Limb (tissue), 2 donors: ENCODE results near the gene CXCL6.
A peak's percentile ranks its signal among the peaks of the same experiment; 100 is the strongest.

Experiments
- DNase-seq, 2 donors: peaks; one replicate each; pipeline ENCODE4 v3.0.0-alpha.2; 2016; ENCODE audit errors: extremely low spot score in 2 of 2

The CXCL6 gene

GRCh38 chr4:73867783-73868182 is 31.3 kb downstream of the CXCL6 start:
- no peak for DNase-seq

DNA sequence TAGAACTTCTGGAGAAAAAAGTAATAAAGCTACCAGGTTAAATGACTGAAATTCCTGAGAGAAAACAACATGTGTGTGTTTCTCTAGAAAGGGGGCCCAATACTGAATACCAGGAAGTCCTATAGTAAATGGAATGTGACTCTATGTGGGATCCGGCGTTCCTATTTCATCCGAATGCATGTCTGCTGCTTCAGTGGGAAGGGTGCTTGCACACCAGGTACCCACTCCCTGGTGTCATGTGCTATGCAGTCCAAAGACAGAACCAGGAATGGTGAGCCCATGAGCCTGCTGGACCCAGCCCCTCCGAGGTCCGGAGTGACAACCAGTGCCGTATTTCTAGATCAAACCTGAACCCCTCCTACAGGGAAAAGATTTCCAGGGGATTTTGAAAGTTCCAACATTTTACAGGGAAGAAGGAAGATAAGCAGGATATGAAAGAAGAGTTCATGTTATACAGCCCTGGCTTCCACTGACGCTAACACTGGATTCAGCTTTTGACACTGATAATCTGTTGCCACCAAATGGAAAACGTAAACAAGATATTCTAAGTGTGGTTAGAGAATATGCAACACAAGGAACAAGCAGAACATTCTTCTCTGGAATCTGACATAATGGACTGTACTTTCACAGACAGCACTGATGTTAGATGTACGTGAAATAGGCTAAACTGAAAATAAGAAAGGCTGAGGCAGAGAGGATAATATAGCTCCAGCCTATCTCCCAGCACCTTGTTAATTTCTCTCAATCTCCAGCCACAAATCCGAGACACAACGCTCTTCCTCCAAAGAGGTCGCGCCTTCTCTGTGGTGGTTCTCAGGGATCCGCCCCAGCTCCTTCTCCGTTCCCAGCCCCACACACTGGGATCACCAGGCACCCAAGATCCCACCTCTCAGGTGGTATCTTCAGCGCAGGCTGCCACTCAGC is 32.0 kb downstream of the CXCL6 start:
- DNase-seq: no peak

GRCh38 chr4:73869130-73870055 is 32.9 kb downstream of the CXCL6 start, which contains the start of gene CXCL1:
Gene CXCL1, plus strand, starts transcription at chr4:73869393. Its CDS starts 78 bp downstream, at chr4:73869471.
- peak in 1 of 2 donors; percentile 61 for DNase-seq

DNA sequence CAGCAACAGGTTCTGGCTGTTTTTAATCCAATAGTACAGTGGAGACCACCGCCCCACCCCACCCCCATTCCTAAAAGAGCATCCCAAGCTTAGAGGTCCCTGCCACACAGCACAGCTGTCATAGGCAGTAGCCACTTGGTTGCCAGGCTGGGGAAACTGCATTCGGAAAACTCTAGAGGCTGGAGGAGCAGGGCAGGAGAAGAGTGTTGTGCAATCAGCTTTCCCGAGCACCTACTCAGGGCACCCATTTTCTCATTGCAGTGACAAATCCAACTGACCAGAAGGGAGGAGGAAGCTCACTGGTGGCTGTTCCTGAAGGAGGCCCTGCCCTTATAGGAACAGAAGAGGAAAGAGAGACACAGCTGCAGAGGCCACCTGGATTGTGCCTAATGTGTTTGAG is 33.8 kb downstream of the CXCL6 start:
- DNase-seq: no peak

DNA sequence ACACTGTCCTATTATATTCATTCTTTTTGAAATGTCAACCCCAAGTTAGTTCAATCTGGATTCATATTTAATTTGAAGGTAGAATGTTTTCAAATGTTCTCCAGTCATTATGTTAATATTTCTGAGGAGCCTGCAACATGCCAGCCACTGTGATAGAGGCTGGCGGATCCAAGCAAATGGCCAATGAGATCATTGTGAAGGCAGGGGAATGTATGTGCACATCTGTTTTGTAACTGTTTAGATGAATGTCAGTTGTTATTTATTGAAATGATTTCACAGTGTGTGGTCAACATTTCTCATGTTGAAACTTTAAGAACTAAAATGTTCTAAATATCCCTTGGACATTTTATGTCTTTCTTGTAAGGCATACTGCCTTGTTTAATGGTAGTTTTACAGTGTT is 34.3 kb downstream of the CXCL6 start:
- DNase-seq: no peak

GRCh38 chr4:73871511-73872310 is 35.2 kb downstream of the CXCL6 start:
- DNase-seq: no peak

DNA sequence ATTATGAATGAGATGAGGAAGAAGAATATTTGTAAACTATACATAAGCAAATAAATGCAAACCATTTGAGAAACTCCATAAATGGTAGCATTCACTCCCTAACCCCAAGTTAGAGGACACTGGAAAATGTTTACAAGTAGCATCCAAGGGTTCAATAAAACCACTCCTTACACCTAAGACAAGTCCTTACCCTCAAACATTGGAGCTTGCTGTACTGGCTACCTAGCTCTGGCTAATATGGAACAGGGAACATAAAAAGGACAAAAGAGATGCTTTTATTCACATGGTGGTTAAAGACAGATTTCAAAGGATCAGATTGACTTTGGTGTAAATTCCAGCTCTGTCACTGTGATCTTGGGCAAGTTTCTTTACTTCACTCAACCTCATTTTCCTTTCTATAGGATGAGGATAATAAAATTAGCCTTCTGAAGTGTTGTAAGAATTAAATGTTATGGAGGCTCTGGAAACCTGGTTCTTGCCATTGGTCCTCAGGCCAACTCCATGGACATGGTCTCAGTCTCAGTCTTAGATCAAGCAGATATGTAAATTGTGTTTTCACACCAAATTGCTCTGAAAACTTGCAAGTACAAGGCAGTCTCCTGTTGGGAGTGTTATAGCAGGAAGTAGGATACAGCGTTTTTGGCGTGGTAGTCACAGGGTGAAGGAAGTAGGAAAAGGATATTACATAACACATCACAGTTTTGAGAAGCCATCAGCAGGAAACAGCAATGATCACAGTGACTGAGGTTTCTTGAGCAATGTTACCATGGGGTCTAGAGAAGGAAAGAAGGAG is 36.0 kb downstream of the CXCL6 start:
- no peak for DNase-seq

- no peak for DNase-seq
Measured at GRCh38 chr4:73874386-73874785, 37.9 kb downstream of the CXCL6 start.

GRCh38 chr4:73875401-73875800 is 38.9 kb downstream of the CXCL6 start:
- DNase-seq: no peak

DNA sequence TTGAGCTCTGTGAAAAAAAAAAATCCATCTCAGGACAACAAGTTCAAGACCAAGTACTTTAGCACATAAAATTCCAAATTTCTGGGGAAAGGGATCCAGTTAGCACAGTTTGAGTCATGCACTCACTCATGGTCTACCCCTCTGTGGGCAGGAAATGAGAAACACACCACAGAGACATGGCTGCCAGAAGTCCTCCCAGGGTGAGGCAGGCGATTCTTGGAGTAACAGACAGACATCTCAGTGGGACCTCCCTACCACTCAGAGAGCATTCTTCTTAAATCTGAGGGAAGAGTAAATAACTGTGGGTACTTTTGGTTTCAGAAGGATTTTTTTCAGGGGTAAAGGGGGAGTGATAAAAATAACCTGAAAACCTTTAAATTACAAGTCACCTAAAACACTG is 46.8 kb downstream of the CXCL6 start:
- no peak for DNase-seq

DNA sequence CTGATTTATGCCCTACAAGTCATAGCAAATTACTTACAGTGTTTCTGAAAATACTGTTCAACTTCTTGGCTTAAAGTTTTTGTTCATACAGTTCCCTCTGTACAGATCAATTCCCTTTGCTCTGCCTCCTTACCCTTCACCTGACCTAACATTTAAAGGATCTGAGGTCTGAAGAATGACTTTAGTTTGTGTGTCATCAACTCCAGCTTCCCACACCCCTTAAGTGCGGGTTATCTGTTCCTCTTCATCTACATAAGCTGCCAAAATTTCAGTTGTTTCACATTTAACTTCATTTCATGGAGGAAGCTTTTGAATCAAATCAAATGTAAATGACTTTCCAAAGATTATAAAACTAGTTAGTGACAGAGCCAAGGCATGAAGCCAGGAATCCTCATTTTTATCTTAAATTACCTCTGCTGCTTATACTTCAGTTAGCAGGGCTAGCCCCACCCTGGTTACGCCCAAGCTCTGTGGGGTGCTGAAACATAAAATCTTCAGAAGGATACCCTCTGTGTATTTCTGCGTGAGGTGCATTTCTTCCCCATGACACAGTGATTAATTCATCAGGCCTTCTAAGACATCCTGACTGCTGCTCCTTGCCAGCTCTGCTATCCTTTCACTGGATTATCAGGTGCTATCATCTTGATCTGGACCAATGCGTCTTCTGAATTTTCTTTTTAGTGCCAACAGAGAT is 49.2 kb downstream of the CXCL6 start:
- DNase-seq: no peak
